ENCODE measurements around the gene IFT57.
"Not testable (repeated sequence)": the region's sequence is repeated elsewhere in the genome, so short reads cannot be mapped to it uniquely, and the experiment has no call there.

Gene IFT57

DNA sequence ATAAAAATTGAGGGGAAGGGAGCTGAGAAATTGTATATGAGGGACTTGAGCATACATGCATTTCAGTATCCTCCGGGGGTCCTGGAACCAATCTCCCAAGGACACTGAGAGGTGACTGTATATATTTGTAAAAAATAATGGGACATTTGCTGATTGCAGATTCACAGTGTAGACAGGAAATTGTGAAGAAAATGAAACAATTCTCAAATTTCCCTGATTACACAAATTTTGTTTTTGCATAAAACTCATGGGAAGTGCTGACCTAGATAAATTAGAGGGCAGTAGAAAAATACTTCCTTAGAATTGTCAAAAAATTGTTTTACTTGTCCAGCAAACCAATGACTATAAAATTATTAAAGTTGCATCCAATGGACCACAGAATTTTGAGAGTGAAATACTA, 64.0 kb downstream of the IFT57 start:
- DNase-seq: no peak

DNA sequence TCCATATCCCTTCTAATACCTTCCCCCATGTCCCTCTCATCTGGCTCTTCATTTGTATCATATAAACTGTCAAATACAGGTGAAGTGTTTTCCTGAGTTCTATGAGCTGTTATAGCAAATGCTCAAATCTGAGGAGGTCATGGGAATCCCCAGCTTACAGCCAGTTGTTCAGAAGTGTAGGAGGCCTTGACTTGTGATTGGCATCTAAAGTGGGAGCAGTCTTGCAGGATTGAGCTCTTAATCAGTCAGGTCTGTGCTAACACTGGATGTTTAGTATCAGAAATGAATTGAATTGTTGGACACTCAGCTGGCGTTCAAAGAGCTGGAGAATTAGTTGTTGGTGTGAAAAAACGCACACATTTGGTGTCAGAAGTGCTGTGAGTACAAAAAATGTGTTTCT, 65.0 kb downstream of the IFT57 start:
- DNase-seq: no peak

DNA sequence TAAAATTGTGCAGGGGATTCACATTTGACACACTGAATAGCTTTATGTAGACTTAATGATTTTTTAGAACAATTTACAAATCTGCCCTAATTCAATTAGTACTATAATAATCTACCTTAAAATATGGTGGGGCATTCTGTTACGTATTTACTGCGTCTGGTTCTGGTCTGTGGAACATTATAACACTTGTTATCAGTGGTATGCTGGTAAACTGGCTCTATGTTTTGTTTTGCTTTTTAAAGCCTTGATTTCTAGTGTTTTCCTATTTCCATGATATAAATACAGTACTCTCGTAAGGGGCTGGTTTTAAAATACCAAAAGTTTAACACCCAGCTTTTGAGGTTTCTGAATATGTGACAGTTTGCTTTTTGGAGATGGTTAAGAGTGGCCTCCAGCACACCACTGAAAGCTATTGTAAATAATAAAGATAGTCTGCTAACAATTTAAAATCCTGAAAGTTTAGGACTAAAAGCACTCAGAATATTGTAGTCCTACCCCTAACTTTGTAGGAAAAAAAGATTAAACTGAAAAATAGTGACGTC, 65.8 kb downstream of the IFT57 start:
- DNase-seq: no peak

DNA sequence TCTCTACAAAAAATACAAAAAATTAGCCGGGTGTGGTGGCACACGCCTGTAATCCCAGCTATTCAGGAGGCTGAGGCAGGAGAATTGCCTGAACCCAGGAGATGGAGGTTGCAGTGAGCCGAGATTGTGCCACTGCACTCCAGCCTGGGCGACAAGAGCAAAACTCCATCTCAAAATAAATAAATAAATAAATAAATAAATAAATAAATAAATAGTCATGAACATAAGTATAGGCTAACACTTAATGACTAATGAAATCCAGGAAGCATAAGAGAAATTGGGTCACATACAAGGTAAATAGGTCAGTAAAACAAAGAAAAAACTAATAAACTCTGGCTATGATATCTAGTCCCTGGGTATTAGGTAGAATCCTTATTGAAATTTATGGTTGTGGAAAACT, 66.6 kb downstream of the IFT57 start:
- DNase-seq: not testable (repeated sequence)

DNA sequence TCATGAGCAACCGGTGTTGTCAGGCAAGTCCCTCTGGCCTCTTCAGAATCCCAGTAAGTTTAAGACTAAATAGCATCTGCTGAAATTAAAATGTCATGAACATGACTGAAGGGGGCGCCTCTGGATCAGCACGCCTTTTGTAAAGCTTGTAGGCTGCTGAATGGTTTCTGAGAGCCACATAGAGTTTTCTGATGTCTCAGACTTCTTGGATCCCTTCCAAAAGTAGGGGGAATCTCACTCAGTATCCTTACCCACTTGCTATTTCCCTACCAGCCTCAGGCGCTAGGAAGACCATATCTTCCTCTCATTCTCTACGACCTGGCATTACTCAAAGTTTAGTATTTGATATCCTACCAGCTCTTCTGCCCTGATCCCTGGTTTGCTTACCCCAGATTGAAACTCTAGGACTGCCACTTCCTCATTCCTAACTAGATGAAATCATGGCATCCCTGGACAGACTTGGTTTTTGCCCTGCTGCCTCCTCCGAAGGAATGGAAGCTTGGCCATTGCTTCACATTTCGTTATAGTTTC, 68.7 kb downstream of the IFT57 start:
- DNase-seq: no peak

DNA sequence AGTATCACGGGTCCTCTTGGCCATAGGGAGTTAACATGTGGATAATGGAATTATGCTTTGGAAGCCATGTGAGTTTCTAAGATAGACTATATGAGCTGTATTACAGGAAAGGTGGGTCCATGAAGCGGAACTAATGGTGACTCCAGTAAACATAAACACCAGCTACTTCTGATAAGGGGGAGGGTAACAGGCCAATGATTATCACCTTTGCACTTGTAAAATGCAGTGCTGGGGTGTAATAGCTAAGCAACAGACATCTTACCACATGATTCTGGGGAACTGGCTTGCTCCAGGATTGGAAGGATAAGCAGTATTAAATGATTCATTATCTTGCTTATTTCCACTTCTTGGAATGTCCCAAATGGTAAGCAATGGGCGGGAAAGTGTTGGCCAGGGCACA, 70.0 kb downstream of the IFT57 start:
- no peak for DNase-seq

DNA sequence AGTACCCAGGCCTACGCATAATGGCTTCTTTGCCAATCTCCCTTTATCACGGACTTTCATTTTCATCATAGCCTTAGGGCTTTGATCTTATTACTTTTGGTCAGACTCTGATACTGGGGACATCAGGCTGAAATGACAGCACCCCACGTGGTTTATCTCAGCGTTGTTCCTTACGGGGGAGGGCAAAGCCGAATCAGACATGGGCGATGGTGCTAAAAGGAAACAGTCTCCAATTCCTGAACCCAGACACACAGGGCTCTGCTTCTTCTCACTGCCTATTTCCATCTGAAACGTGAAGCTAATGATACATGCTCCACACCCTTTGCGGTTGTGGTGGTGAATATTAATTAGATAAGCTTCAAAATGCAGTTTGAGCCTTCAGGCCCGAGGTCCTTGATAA, 72.0 kb downstream of the IFT57 start:
- DNase-seq: no peak

DNA sequence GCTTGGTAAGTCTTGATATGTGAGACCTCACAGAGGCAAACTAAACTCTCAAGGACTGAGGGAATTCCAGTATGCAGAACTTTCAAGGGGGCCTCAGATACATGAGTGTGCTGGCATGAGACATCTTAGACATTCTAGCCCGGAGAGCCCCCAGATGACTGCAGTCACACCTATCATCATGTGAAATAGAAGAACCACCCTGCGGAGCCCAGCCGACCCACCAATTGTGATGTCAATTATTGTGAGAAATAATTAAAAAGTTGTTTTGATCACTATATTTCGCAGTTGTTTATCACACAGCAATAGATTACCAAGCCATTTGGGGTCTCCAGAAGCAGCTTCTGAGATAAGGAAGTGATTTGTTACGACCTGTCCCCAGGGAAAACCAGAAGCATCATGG, 76.1 kb downstream of the IFT57 start:
- no peak for DNase-seq

DNA sequence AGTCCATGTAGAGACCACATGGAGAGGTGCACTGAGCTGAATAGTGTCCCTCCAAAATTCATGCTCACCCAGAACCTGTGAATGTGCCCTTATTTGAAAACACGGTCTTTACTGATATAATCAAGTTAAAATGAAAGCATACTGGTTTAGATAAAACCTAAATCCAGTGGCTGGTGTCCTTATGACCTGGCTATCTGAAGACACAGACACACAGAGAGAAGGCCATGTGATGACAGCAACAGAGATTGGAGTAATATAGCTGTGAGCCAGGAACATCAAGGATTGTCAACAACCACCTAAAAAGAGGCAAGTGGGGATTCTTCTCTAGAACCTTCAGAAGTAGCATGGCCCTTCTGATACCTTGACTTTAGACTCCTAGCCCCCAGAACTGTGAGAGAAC, 76.6 kb downstream of the IFT57 start:
- DNase-seq: no peak

DNA sequence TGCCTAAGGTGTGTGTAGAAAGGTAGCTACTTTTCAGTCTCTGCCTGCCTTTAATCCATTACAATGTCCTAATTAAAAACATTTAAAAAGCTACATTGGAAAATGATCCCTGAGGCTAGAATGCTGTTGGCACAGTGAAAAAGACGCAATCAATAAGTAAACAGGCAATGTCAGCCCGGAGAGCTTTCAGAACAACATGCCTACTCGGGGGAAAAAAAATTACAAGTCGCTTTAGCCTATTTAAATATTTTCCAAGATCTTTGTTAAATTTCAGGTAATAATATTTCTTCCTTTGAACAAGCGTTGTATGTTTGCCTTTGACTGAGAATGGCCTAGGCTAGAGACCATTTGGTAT, 84.8 kb downstream of the IFT57 start:
- no peak for DNase-seq

DNA sequence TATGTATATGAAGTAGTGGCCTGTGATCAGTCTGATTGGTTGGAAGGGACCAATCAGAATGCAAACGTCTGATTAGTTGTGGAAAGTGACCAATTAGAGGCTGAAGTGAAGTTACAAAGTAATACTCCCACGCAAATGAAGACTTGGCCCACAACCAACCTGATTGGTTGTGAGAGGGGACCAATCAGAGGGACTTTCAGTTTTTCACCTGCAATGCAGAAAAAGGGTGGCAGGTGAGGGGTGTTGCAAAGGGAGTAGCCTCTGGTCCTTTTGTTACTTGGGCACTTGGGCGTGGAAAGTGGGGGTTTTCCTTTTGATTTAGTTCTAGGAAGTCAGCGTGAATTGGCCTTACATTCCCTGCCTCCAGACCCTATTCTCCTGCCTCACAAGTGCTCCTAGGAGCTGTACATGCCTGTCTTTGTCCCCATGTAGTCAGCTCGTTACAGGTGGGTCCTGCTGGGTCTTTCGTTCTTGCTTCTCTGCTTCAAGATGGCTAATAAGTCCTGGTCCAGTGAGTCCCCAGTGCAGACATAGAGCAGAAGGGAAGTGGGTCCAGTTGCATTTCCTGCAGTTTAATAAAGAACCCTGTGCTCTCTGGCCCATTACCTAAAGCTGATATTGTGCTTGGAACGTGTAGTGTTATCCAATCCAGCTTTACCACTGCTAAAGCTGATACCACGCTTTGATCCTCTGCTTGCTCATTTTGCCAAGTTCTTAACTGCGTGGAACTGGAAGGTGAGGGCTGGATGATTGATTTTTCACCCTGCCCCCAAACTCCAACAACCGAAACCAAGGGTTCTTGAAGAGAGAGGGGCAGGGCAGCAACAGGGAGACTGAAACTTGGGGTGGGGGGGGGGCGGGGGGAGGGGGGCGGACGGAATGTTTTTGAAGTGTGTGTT, 85.4 kb downstream of the IFT57 start:
- DNase-seq: no peak

DNA sequence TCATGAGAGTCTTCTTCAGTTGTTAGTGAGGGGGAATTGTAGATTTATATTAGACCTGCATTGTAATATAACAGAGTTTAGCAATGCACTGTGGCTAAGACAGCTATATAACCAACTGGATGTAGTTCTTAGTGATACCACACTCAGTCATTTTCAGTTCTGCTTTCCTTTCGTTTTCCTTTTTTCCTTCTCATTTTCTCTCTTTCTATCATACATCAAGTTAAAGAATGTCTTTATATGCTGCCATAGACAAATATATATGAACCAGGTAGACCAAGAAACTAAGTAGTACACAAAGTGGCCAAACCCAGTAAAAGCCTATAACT, 87.7 kb downstream of the IFT57 start:
- DNase-seq: no peak

DNA sequence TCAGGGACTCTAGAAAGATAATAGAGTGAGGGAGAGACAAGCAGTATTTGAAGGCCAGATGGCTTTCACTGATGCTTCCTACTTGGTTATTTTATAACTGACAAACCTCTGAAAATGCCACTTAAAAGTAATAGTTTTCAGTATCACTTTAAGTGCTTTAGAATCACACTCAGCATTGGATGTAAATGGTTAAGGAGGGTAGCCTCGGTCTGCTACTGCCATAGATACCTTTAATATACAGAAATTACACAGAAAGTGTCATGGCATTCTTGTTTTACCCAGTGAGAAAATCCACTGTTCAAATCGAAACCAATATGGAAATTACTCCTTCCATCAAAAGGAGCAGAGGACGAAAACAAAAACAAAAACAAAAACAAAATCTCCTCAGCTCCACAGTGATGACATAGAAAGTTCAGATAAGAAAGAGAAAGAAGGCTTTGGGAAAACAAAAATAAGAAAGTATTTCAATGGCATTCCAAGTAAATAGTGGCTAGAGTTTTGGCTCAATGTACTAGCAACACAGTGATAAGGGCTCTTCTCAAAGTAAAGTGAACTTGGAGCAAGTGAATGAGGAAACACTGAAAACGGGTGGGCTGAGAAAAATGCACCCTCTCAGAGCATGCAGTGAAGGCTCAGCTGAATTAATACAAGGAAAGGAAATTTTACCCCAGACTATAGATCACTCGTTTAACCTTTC, 88.2 kb downstream of the IFT57 start:
- no peak for DNase-seq

DNA sequence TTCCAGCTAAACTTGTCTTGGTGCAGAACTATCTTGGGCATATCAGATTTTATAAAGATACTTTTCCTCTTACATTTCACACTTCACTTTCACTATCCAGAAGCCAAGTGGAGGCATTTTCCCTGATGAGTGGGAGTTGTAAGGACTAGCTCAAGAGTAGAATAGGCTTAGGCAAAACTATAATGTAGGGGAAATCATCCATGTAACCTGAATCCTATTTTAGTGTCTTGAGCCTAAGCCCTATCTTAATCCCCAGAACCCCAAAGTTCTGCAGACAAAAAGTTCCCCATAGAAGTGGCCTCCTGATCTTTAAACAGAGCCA, 89.2 kb downstream of the IFT57 start:
- no peak for DNase-seq

DNA sequence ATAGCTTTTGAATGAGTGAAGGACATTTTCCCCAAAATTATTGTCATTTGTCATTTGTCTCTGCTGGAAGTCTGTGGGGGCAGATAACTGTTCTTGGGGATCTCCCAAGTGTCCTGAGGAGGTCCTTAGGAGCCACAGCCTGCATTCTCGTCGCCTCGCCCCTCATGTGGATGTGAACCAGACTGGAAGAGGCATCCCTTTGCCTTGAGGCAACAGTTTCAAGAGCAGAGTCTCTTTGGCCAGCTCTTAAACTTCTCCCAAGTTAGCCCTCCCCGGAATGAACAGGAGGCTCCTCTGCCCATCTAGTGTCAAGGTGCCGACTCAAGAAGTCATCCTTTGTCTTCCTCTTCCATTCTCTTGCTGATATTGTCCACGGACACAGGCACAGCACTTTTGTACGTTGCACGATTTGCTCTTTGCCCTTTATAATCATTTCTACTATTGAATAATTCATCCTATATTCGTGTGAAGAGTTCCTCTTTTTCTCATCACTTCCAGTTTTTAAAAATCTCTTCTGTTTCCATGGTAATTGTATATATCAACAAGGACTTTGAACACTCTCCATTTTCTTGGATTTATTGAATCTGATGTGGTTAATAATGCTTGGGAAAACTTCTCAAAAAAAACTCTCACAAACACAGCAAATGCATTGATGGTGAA, 90.6 kb downstream of the IFT57 start:
- DNase-seq: no peak

DNA sequence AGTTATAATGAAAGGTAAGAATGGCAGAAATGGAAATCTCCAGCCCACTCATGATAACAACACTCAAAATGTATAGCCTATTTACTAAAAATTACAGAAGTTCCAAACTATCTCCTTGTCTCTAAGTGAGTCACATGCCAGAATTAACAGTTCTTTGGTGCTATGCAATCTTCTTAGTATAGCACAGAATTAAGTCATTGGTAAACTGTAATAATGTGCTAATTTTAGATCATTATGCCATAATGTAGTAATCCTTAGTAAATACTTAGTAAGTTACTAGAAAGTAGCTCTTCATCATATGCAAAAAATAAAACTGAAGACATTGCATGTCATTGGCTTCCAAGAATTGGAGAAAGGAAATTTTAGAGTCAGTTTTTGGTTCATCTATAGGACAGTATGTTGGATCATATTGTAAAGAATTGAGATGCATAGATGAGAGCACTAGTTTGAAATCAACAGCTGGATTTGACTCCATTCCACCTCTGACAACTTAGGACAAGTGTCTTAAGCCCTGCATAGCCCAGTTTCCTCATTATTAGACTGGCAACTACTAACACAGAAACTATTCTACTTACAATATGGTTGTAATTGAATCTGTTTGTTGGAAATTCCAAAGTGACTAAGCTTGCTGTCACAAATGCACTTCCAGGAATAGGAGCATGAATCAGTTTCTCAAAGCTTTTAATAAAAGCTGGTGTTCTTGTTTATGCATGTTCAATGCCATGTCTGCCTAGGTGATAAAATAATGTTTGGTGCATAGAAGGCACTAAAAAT, 91.3 kb downstream of the IFT57 start:
- DNase-seq: no peak

DNA sequence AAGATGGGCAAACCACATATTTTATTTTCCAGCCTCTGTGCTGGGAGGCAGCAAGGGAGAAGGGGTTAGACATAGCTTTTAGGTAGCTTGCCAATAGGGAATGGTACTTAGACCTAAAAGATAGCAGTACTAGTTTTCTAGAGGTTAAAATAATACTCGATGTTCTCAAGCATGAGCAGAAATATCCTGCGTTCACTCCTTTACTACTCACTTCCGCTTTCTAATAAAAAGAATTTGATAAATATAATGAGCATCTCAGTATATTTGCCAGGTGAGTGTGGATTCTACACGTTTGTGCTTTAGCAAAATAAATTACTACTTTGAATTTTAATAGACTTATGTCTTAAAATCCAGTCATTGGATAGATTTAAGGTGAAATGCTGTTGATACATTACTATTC, 92.0 kb downstream of the IFT57 start:
- DNase-seq: no peak

DNA sequence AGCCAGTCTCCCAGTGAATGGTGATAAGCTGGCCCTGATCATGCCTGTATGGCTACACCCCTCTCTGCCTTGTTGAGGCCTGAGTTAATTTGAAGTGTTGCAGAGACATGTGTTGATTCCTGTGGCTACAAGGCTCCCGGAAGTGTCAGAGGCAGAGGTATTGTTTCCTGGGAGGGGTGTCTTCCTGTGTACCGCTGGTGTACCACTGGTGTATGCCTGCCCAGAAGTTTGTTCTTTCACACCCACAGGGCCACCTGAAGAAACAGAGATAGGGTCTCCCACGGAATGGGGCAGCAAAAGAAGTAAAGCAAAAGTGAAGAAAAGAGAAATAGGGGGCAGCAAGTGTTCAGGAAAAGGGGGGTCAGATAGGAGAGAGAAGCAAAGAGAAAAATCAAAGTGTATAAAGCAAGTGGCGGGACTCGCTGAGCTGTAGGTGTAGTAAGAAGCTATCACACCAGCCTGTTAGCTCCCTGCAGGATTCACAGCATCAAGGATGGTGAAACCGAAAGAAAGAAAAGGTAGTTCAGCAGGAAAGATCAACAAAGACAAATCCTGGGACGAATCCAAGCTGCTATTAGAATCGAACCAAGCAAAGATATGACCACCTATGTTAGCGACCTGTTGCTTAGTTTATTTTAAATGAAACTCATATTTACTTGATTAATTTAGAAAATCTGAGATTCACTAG, 94.8 kb downstream of the IFT57 start:
- DNase-seq: no peak

DNA sequence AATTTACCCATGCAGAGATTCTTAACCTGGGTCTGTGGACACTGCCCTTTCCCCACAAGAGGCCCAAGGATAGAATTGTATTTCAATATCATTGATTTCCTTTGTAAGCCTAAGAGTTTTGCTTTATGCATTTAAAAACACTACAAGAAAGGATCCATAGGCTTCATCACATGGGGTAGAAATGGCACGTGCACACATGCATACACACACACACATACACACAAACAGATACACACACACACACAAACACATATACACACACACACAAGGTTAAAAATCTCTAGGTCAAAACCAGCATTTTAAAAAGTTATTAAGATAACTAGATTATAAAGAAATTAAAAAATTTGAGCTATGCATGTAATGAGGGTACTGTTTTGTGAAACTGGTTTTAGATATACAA, 95.9 kb downstream of the IFT57 start:
- DNase-seq: no peak

DNA sequence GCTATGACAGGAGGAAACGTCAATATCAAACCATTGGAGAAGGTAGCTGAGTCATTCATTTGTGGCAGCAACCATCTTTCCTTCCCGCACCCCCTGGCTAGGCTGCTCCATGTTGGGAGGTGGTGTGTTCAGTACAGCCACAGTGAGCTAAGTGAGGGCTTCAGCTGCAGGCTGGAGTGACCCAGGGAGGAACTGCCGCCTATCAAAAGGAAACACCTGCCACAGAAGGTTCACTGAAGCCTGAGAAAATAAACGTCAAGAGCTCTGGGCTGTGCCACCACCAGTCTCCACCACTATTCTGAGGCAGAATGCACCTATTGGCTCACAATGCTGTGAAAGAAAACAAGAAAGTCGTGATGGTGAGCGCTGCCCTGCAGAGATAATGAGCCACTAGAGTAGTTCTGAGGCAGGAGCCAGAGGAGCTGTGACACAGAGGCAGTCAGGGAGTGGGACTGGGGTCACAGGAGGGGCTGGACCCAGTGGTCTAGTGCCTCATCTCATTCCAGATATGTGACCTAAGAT, 96.6 kb downstream of the IFT57 start:
- no peak for DNase-seq

DNA sequence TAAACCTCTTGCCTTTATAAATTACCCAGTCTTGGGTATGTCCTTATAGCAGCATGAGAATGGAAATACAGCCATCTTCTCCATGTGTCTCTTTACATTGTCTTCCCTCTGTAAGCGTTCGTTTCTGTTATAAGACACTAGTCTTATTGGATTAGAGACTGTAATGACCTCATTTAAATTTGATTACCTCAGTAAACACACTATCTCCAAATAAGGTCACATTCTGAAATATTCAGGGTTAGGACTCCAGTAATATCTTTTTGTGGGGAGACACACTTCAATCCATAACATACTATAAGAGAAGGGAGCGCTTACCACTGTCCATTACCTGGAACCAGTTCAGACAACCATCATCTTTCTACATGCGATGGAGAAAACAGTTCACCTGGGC, 97.1 kb downstream of the IFT57 start:
- no peak for DNase-seq

All from 8988T (cell line).